Esophagus squamous epithelium (tissue), 5 donors: Measurements from ENCODE around the gene DENND10. TPM values are rescaled to one million over a fixed set of nuclear protein-coding genes. Genes with fewer than 3 reads are reported as not detected.
"Not testable (repeated sequence)": the region's sequence is repeated elsewhere in the genome, so short reads cannot be mapped to it uniquely, and the experiment has no call there.

Experiments
- DNase-seq: peaks from one replicate; lab custom pipeline; 2025; lab: John Stamatoyannopoulos, UW
- H3K27ac ChIP-seq, 4 donors: fragments of 200-600 bp; sonication (generic); one replicate each; pipeline ENCODE4 v1.5.1; 2016 to 2019; ENCODE audit warnings: mild to moderate bottlenecking in 1 of 4
- H3K27me3 ChIP-seq, 4 donors: fragments of 200-600 bp; sonication (generic); 1 replicate in 3 of 4; 2 replicates in 1 of 4; pipeline versions ENCODE4 v1.5.1 to v1.6.0; 2017 to 2021; ENCODE audit warnings: antibody characterized with exemption in 1 of 4
- H3K36me3 ChIP-seq, 3 donors: fragments of 200-600 bp; sonication (generic); one replicate each; pipeline ENCODE4 v1.5.1; 2016 to 2019
- H3K4me1 ChIP-seq, 3 donors: fragments of 200-600 bp; sonication (generic); one replicate each; pipeline ENCODE4 v1.5.1; 2017 to 2019
- H3K4me3 ChIP-seq, 4 donors: fragments of 200-600 bp; sonication (generic); 1 replicate in 3 of 4; 2 replicates in 1 of 4; pipeline ENCODE4 v1.5.1; 2016 to 2019; ENCODE audit warnings: mild to moderate bottlenecking in 2 of 4, moderate library complexity in 1 of 4
- H3K9me3 ChIP-seq, 3 donors: fragments of 200-600 bp; sonication (generic); one replicate each; pipeline ENCODE4 v1.5.1; 2016 to 2019
- CTCF ChIP-seq, 6 experiments: fragments of 450-650 bp in 4 of 6; fragments of 200-600 bp in 2 of 6; sonication (generic) in 2 of 6; IDR thresholded peaks; one replicate each; pipeline ENCODE4 v1.5.1; 2016 to 2019; ENCODE audit warnings: antibody characterized with exemption in 6 of 6, mild to moderate bottlenecking in 4 of 6, moderate library complexity in 4 of 6
- POLR2A ChIP-seq, 4 donors: fragments of 450-650 bp; IDR thresholded peaks; one replicate each; pipeline ENCODE4 v1.6.1; 2017; ENCODE audit warnings: antibody characterized with exemption in 4 of 4, mild to moderate bottlenecking in 4 of 4, moderate library complexity in 3 of 4
- WGBS, 2 donors: methylation state at CpG; one replicate each; pipeline ENCODE4 v1.1.5; 2018; 5-methylcytosine and 5-hydroxymethylcytosine counted together
- intact Hi-C: fragments of 100-400 bp; cut with DNase I; formaldehyde crosslinking; loops from one replicate; pipeline ENCODE4 v1.15.0; 2022
- total RNA-seq, 4 donors: library from RNA; depleted of rRNA; stranded (reverse); fragments of >200 nt; gene quantifications; one replicate each; pipeline ENCODE4 v1.1.0, GENCODE V29; 2016
- donor health status: DM: yes; HTN: yes; CAD: no.

Gene DENND10
- total RNA-seq, 4 donors from 2014 or later: 20.8 to 43.6 (median 37.1) TPM

GRCh38 chr10:119104654-119105015 lies 722 bp downstream of the DENND10 start:
- TF ChIP-seq POLR2A (IDR thresholded peaks at IDR 0.05) (no peak), CTCF (IDR thresholded peaks at IDR 0.05) (no peak)
- Histone ChIP-seq H3K4me3 (peak overlapping the region; percentile 73 to 96 (median 95)), H3K27me3 (no peaks in the 10 kb centered on the region), H3K9me3 (no peaks in the 10 kb centered on the region), H3K27ac (peak overlapping the region; percentile 78 to 91 (median 89)), H3K36me3 (peaks cover 0 to 24% (median 10%) of the 10 kb centered on the region in 3 donors), H3K4me1 (peaks cover 19 to 56% (median 25%) of the 10 kb centered on the region in 3 donors)
- intact Hi-C loops: no loop called here
- WGBS, 2 donors: 4% methylated on average over 2 to 10 of the region's 22 CpGs
- DNase-seq: no peak

GRCh38 chr10:119105155-119105554 lies 1.2 kb downstream of the DENND10 start:
- WGBS, 2 donors: 84 to 88% methylated on average over 10 to 12 of the region's 12 CpGs
- no peak overlapping the region for H3K27ac ChIP-seq
- TF ChIP-seq CTCF (IDR thresholded peaks at IDR 0.05): no peak
- no peak for TF ChIP-seq POLR2A (IDR thresholded peaks at IDR 0.05)
- peak overlapping the region; percentile 73 to 96 (median 95) for H3K4me3 ChIP-seq
- H3K9me3 ChIP-seq: no peaks in the 10 kb centered on the region
- DNase-seq: no peak
- H3K4me1 ChIP-seq: peaks cover 19 to 51% (median 21%) of the 10 kb centered on the region in 3 donors
- no peaks in the 10 kb centered on the region for H3K27me3 ChIP-seq
- peaks cover 0 to 29% (median 13%) of the 10 kb centered on the region in 3 donors for H3K36me3 ChIP-seq
- intact Hi-C loops: no loop called here

- DNase-seq, intact Hi-C loops, H3K27ac ChIP-seq, H3K27me3 ChIP-seq, H3K9me3 ChIP-seq, H3K4me3 ChIP-seq: not testable (repeated sequence)
- WGBS, 2 donors: 92 to 94% methylated on average over 7 of the region's 7 CpGs
- Histone ChIP-seq H3K36me3 (peaks cover 4 to 36% (median 13%) of the 10 kb centered on the region in 3 donors), H3K4me1 (peaks cover 16 to 44% (median 19%) of the 10 kb centered on the region in 3 donors)
These were observed 2.0 kb downstream of the DENND10 start for GRCh38 chr10:119105899-119106298.

- WGBS, 2 donors: 90 to 92% methylated on average over 6 of the region's 6 CpGs
- intact Hi-C loops, H3K27me3 ChIP-seq, DNase-seq, H3K9me3 ChIP-seq, H3K4me3 ChIP-seq, H3K27ac ChIP-seq: not testable (repeated sequence)
- Histone ChIP-seq H3K36me3 (peaks cover 4 to 48% (median 13%) of the 10 kb centered on the region in 3 donors), H3K4me1 (peaks cover 11 to 32% (median 11%) of the 10 kb centered on the region in 3 donors)
These were observed 3.2 kb downstream of the DENND10 start for GRCh38 chr10:119107106-119107505.

- H3K27me3 ChIP-seq, H3K9me3 ChIP-seq, H3K4me3 ChIP-seq, intact Hi-C loops, DNase-seq, H3K27ac ChIP-seq: not testable (repeated sequence)
- Histone ChIP-seq H3K4me1 (peaks cover 8 to 25% (median 11%) of the 10 kb centered on the region in 3 donors), H3K36me3 (peaks cover 4 to 55% (median 13%) of the 10 kb centered on the region in 3 donors)
- WGBS, 2 donors: 80 to 87% methylated on average over 1 to 2 of the region's 2 CpGs
These were observed 3.9 kb downstream of the DENND10 start for GRCh38 chr10:119107771-119108170.

GRCh38 chr10:119112056-119112455 lies 8.1 kb downstream of the DENND10 start:
- no peak overlapping the region for H3K4me3 ChIP-seq
- DNase-seq: no peak
- no peaks in the 10 kb centered on the region for H3K4me1 ChIP-seq
- no peaks in the 10 kb centered on the region for H3K27me3 ChIP-seq
- H3K27ac ChIP-seq: no peak overlapping the region
- H3K36me3 ChIP-seq: peaks cover 4 to 95% (median 25%) of the 10 kb centered on the region in 3 donors
- 82 to 84% methylated on average over 4 of the region's 4 CpGs for WGBS, 2 donors
- intact Hi-C loops: no loop called here
- TF ChIP-seq CTCF (IDR thresholded peaks at IDR 0.05) (no peak), POLR2A (IDR thresholded peaks at IDR 0.05) (no peak)
- no peaks in the 10 kb centered on the region for H3K9me3 ChIP-seq
